CD4-positive, alpha-beta memory T cell (primary cell): ENCODE results near the gene NTN3. TPM values are rescaled to one million over a fixed set of nuclear protein-coding genes. Genes with fewer than 3 reads are reported as not detected.
A peak's percentile ranks its signal among the peaks of the same experiment; 100 is the strongest.

Experiments
- CTCF ChIA-PET: fragments of 350-600 bp; sonication (Branson Sonifier 250); formaldehyde crosslinking; loops from one replicate; lab custom pipeline; 2021; ENCODE audit warnings: inconsistent platforms; ENCODE audit not compliant: partially characterized antibody; lab: Charles Lee
- POLR2A ChIA-PET: fragments of 350-600 bp; sonication (Branson Sonifier 250); formaldehyde crosslinking; loops from one replicate; lab custom pipeline; 2021; ENCODE audit not compliant: partially characterized antibody; lab: Charles Lee
- DNase-seq, 5 donors: peaks; one replicate each; pipeline versions ENCODE4 v3.0.0 to v3.0.0-alpha.2; 2020 to 2022; ENCODE audit warnings: mixed read lengths in 1 of 5
- H3K27ac ChIP-seq: one replicate; pipeline ENCODE4 v1.7.0; 2013; ENCODE audit warnings: low read depth, low read length
- H3K27me3 ChIP-seq: 2 replicates; pipeline ENCODE4 v1.7.0; 2013; ENCODE audit warnings: mild to moderate bottlenecking, low read length, moderate library complexity; ENCODE audit not compliant: insufficient read depth
- H3K36me3 ChIP-seq: 2 replicates; pipeline ENCODE4 v1.7.0; 2013; ENCODE audit warnings: mild to moderate bottlenecking, low read length, moderate library complexity; ENCODE audit not compliant: insufficient read depth
- H3K4me1 ChIP-seq: 2 replicates; pipeline ENCODE4 v1.7.0; 2013; ENCODE audit warnings: mild to moderate bottlenecking, low read length, moderate library complexity; ENCODE audit not compliant: insufficient read depth
- H3K4me3 ChIP-seq, 2 donors: one replicate each; pipeline ENCODE4 v1.7.0; 2013; ENCODE audit warnings: low read length in 2 of 2, mild to moderate bottlenecking in 1 of 2
- H3K9me3 ChIP-seq, 2 donors: one replicate each; pipeline ENCODE4 v1.7.0; 2013; ENCODE audit warnings: low read length in 2 of 2, control low read depth in 1 of 2; ENCODE audit not compliant: control insufficient read depth in 1 of 2
- H3K27ac Mint-ChIP-seq, 7 donors: one replicate each; pipeline ENCODE4 v1.8.0; 2020 to 2021; ENCODE audit warnings: mixed read lengths in 7 of 7, mild to moderate bottlenecking in 6 of 7, inconsistent platforms in 3 of 7, moderate library complexity in 3 of 7
- H3K27me3 Mint-ChIP-seq, 2 donors: one replicate each; pipeline ENCODE4 v1.8.0; 2020 to 2021; ENCODE audit warnings: mixed read lengths in 2 of 2
- H3K36me3 Mint-ChIP-seq, 2 donors: one replicate each; pipeline ENCODE4 v1.8.0; 2020 to 2021; ENCODE audit warnings: mixed read lengths in 2 of 2, inconsistent platforms in 1 of 2, mild to moderate bottlenecking in 1 of 2
- H3K4me1 Mint-ChIP-seq, 4 donors: one replicate each; pipeline ENCODE4 v1.8.0; 2020 to 2021; ENCODE audit warnings: mixed read lengths in 4 of 4, mild to moderate bottlenecking in 1 of 4
- H3K4me3 Mint-ChIP-seq, 8 donors: one replicate each; pipeline ENCODE4 v1.8.0; 2020 to 2021; ENCODE audit warnings: mixed read lengths in 8 of 8, mild to moderate bottlenecking in 7 of 8, moderate library complexity in 6 of 8, inconsistent platforms in 3 of 8
- H3K9me3 Mint-ChIP-seq, 8 donors: one replicate each; pipeline ENCODE4 v1.8.0; 2020 to 2021; ENCODE audit warnings: mixed read lengths in 8 of 8, mild to moderate bottlenecking in 5 of 8, inconsistent platforms in 3 of 8, moderate library complexity in 1 of 8
- intact Hi-C: fragments of 100-400 bp; cut with micrococcal nuclease; formaldehyde crosslinking; loops from one replicate; pipeline ENCODE4 v1.15.1; 2023
- polyA plus RNA-seq, 2 donors: library from polyadenylated mRNA; unstranded; fragments of 300-500 nt; fragmentation: Illumina TruSeq; gene quantifications; one replicate each; pipeline ENCODE4 v1.2.3, GENCODE V29; 2021
- total RNA-seq, 2 experiments: library from RNA; stranded (reverse); gene quantifications; one replicate each; pipeline ENCODE4 v1.2.3, GENCODE V29; 2021

The NTN3 gene
- total and polyA plus RNA-seq, 4 experiments from 2014 or later = not detected

DNA sequence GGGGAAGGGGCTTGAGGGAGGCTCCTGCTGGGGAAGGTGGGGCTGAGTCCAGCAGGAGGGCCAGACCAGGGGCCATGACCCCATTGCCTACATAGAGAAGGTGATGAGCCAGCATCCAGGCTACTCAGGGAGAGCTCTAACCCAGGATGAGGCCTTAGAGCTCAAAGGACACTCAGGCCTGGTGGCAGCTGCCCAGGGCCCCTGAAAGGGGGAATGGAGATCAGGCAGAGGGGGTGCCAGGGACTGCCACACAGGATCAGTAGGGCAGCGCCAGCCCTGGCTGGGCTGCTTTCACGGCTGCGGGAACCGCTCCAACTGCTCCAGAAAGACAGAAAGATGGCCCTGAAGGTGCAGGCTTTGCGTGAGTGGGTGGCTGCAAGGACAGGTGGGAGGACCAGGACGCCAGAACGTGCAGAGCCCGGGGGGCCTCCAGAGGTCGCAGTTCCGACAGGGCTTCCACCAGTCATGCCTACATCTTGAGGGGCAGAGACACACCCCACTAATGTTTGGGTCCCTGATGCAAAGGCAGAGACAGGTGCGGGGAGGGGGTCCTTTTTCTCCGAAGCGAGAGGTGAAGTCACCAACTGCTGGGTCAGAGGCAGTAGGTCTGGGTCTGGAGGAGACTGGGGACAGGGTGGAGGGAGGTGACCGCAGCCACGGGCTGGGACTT lies 41.8 kb downstream of the NTN3 start:
- Histone ChIP-seq H3K9me3 (no peaks in the 10 kb centered on the region), H3K27ac (peak overlapping the region; percentile 94), H3K36me3 (no peaks in the 10 kb centered on the region), H3K4me3 (peak overlapping the region; percentile 12 to 74), H3K27me3 (no peaks in the 10 kb centered on the region), H3K4me1 (peaks cover 40% of the 10 kb centered on the region)
- Mint-ChIP-seq H3K27ac (peak overlapping the region; percentile 91 to 97 (median 92)), H3K9me3 (peaks cover 0 to 7% (median 0%) of the 10 kb centered on the region in 8 donors), H3K27me3 (no peaks in the 10 kb centered on the region), H3K36me3 (peaks cover 0 to 25% of the 10 kb centered on the region in 2 donors), H3K4me3 (peak overlapping the region; percentile 79 to 96 (median 86)), H3K4me1 (peaks cover 32 to 56% (median 40%) of the 10 kb centered on the region in 4 donors)
- intact Hi-C loops = loop anchor here (1.0 to 10.0 kb wide), 8 partner anchors 19 to 358 kb away; partner anchors contain the start of genes CCNF, RNPS1, TBC1D24 and TRAF7
- ChIA-PET POLR2A (interaction anchor here (0.7 to 6.1 kb wide), 12 partner anchors 12 to 357 kb away, joined by 3 to 101 read pairs (median 4); partner anchors contain the start of genes ABCA3, CEMP1, MLST8 and PDPK1), CTCF (interaction anchor here (1.0 kb wide), 1 partner anchor 18 kb away, joined by 3 read pairs; the partner anchor contains the start of gene CEMP1)
- DNase-seq = peak in 1 of 5 donors; percentile 58

DNA sequence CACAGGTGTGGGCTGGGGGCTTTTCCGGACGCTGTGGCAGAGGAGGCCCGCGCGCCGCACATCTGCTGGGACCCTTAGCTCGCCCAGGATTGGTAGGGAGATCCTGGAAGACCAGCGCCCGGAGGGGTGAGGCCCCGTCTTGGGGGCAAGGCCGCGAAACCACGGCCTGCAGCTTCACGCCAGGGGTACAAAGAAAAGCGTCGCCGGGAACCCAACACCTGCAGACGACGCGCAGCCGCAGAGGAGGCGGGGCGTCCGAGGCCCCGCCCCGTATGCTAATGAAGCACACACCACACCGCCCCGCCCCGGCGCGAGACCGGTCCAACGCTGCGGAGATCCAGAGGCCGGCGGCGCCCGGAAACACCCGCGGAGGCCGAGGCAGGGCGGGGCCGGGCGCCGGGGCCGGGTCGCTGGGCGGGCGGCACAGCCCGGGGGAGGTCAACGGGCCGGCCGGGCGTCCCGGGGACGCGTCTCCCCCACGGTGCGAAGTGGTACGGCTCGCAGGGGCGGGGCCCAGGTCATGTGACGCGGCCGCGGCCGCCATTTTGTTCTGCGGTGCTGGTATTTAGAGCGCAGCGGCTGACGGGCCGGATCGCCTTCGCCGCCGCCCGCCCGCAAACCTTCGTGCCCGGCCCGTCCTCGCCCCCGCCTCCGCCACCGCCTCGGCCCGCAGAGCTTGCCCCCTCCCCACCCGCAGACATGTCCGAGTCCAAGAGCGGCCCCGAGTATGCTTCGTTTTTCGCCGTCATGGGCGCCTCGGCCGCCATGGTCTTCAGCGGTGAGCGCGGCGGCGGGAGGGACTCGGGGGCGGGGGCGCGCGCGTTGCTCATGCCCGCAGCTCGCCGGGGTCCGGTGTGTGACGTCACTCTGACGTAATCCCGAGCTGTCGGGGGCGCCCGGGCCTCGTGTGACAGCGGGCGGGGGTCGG lies 42.6 kb downstream of the NTN3 start, which contains the start of gene ATP6V0C:
Gene ATP6V0C, plus strand, starts transcription at position 548 of the 928 bp plus-strand sequence. Its CDS starts 152 bp downstream, at position 700.
- peak; percentile 90 to 97 (median 94) for DNase-seq

DNA sequence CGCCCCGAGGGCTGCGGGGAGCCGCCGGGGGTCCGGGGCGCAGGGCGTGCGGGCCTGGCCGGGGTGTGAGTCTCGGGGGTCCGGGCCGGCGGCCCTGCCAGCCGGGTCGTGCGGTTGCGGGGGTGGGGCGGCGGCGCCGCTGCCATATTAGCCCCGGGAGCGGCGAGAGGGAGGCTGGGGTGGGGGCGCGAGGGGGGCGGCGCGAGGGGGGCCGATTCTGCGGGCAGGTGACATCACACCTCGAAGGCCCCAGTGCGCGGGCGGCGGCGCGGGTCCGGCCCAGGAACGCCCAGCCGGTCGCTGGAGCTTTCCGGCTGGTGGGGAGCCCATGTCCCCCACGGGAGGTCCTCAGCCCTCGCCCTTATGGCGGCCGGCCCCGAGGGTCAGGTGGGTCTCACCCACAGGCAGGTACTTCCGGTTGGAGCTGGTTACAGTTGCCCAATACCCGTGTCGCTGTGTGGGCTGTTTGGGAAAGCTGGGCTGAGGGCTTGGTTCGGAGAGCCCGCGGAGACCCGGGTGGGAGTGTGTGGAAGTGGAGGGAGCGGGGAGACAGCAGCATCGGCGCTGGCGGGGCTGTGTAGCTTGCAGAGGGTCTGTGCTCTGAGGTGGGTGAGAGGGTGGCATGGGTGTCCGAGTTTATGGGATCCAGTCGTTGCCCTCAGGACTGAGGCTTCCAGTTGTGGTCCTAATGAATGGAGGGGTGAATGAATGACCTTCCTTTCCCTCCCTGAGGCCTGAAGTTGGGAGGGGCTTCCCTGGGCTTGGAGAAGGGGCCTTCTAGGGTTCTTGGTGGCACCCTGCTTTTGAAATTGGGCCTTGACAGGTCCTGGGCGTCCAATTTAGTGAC lies 43.5 kb downstream of the NTN3 start:
- no peaks in the 10 kb centered on the region for H3K36me3 ChIP-seq
- ChIA-PET POLR2A (interaction anchor here (1.1 to 6.1 kb wide), 13 partner anchors 11 to 554 kb away, joined by 3 to 101 read pairs (median 5); partner anchors contain the start of genes CEMP1, ECI1, FLYWCH2 and MLST8), CTCF (interaction anchor here (1.7 kb wide), 1 partner anchor 13 kb away, joined by 4 read pairs; no protein-coding TSS in a partner anchor)
- DNase-seq = peak in 2 of 5 donors; percentile 44 to 64
- H3K4me1 ChIP-seq = peaks cover 57% of the 10 kb centered on the region
- peak overlapping the region; percentile 90 to 93 (median 92) for H3K4me3 Mint-ChIP-seq
- H3K9me3 Mint-ChIP-seq = peaks cover 0 to 7% (median 0%) of the 10 kb centered on the region in 8 donors
- H3K4me1 Mint-ChIP-seq = peaks cover 35 to 73% (median 51%) of the 10 kb centered on the region in 4 donors
- no peaks in the 10 kb centered on the region for H3K9me3 ChIP-seq
- H3K27me3 ChIP-seq = no peaks in the 10 kb centered on the region
- H3K36me3 Mint-ChIP-seq = peaks cover under 1 to 28% of the 10 kb centered on the region in 2 donors
- H3K27ac Mint-ChIP-seq = peak overlapping the region; percentile 91 to 98 (median 97)
- no peaks in the 10 kb centered on the region for H3K27me3 Mint-ChIP-seq
- peak overlapping the region; percentile 74 to 77 for H3K4me3 ChIP-seq
- peak overlapping the region; percentile 94 for H3K27ac ChIP-seq
- intact Hi-C loops = loop anchor here (5.0 to 10.0 kb wide), 2 partner anchors 158 to 250 kb away; partner anchors contain the start of gene RNPS1

More for the DNA sequence above, 42.6 kb downstream of the NTN3 start, which contains the start of gene ATP6V0C:
- Histone ChIP-seq H3K4me3 (peak within 1 kb of the TSS; percentile 74 to 77), H3K4me1 (peaks cover 48% of the 10 kb centered on the region), H3K36me3 (no peaks in the 10 kb centered on the region), H3K27ac (peak within 1 kb of the TSS; percentile 94), H3K9me3 (no peaks in the 10 kb centered on the region), H3K27me3 (no peaks in the 10 kb centered on the region)
- Mint-ChIP-seq H3K4me1 (peaks cover 32 to 64% (median 46%) of the 10 kb centered on the region in 4 donors), H3K27me3 (no peaks in the 10 kb centered on the region), H3K9me3 (peaks cover 0 to 7% (median 0%) of the 10 kb centered on the region in 8 donors), H3K27ac (peak within 1 kb of the TSS; percentile 91 to 98 (median 97)), H3K4me3 (peak within 1 kb of the TSS; percentile 90 to 96 (median 92)), H3K36me3 (peaks cover 0 to 27% of the 10 kb centered on the region in 2 donors)
- CTCF ChIA-PET = interaction anchor here (1.0 kb wide), 1 partner anchor 17 kb away, joined by 3 read pairs; the partner anchor contains the start of gene CEMP1
- intact Hi-C loops = loop anchor here (1.0 to 10.0 kb wide), 8 partner anchors 19 to 358 kb away; partner anchors contain the start of genes CCNF, RNPS1, TBC1D24 and TRAF7
- POLR2A ChIA-PET = interaction anchor here (0.7 to 6.1 kb wide), 17 partner anchors 11 to 553 kb away, joined by 3 to 101 read pairs (median 5); partner anchors contain the start of genes ABCA3, CEMP1, ECI1 and FLYWCH2

DNA sequence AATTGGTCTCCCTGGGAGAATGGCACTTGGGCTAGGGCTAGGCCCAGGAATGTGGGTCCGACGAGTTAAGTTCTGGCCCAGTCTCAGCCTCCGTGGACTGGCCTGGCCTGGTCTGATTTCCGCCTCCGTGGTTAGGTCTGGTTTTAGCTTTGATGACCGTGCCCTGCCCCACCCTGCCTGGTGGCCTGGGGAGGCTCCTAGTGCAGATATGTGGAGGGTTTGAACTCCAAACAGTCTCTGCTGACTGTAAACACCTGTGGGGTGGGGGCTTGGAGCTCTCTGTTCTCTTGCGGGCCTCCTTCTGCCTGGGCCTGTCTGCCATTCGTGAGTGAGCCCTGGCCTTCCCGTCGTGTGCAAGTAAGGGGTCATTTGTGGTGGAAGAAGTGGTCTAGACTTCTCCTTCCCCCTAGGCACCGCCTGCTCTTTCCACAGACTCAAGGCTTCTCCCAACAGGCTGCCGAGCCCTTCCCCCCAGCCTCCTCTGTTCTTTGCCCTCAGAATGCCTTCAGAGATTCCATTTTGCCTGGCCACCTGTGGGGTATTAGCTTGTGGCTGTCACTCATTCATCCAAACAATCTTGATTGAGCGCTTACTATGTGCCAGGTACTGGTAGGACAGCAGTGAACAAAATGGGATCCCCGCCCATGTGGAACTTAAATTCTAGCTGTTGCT lies 44.2 kb downstream of the NTN3 start:
- Histone ChIP-seq H3K36me3 (no peaks in the 10 kb centered on the region), H3K4me3 (peak overlapping the region in 1 of 2 donors; percentile 77), H3K9me3 (no peaks in the 10 kb centered on the region), H3K27ac (peak overlapping the region; percentile 94), H3K27me3 (no peaks in the 10 kb centered on the region), H3K4me1 (peaks cover 61% of the 10 kb centered on the region)
- ChIA-PET CTCF (interaction anchor here (1.7 kb wide), 1 partner anchor 14 kb away, joined by 4 read pairs; no protein-coding TSS in a partner anchor), POLR2A (interaction anchor here (1.0 to 6.1 kb wide), 9 partner anchors 17 to 555 kb away, joined by 3 to 101 read pairs (median 5); partner anchors contain the start of genes ABCA3, CEMP1, ECI1 and FLYWCH2)
- peaks cover 6 to 32% of the 10 kb centered on the region in 2 donors for H3K36me3 Mint-ChIP-seq
- H3K4me3 Mint-ChIP-seq = peak overlapping the region; percentile 90 to 93 (median 92)
- peaks cover 0 to 9% (median 0%) of the 10 kb centered on the region in 8 donors for H3K9me3 Mint-ChIP-seq
- DNase-seq = peak in 1 of 5 donors; percentile 38
- intact Hi-C loops = loop anchor here (10.0 kb wide), 1 partner anchor 251 kb away; the partner anchor contains the start of gene RNPS1
- H3K27me3 Mint-ChIP-seq = no peaks in the 10 kb centered on the region
- H3K27ac Mint-ChIP-seq = peak overlapping the region; percentile 91 to 98 (median 97)
- peaks cover 40 to 79% (median 57%) of the 10 kb centered on the region in 4 donors for H3K4me1 Mint-ChIP-seq

DNA sequence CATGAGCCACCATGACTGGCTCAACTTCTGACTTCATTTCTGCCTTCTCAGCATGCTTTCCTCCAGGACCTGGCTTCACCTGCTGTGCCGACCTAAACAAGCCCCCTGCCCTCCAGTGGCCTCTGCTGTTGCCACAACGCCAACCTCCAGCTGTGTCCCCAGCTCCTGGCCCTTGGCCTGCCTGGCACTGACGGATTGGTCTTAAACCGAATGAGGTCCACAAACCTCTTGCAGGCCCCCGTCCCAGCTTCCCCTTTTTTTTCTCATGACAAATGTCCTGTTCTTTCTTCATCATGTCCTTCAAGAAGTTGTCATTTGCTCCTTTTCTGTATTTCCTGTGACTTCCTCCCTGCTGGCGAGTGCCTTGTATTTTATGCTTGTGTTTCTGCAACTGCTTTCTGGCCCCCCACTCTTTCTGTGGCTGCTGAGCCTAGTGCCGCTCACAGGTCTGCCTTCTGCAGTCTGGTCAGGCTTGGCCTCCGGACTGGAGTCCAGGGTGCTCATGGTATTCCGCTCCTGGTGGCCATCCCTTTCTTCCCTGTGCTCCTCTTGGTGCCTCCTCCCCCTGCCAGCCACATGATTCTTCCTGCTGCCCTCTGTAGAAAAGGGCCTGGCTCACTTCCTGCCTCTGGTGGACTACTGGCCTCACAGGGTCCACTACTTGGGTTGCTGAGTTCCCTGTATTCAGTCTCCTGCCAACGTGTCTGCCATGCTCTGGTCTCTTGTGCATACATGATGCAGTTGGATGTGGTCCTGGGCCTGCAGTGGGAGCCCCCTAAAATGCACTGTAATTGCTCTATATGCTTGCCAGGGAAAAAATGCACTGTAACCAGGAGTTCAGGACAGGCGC lies 45.5 kb downstream of the NTN3 start:
- peaks cover 70% of the 10 kb centered on the region for H3K4me1 ChIP-seq
- Mint-ChIP-seq H3K36me3 (peaks cover 6 to 41% of the 10 kb centered on the region in 2 donors), H3K4me1 (peaks cover 46 to 91% (median 64%) of the 10 kb centered on the region in 4 donors), H3K4me3 (peak overlapping the region; percentile 71 to 93 (median 91)), H3K27ac (peak overlapping the region; percentile 84 to 98 (median 91)), H3K27me3 (peaks cover 0 to 1% of the 10 kb centered on the region in 2 donors), H3K9me3 (peaks cover 0 to 9% (median 0%) of the 10 kb centered on the region in 8 donors)
- intact Hi-C loops = loop anchor here (10.0 kb wide), 1 partner anchor 252 kb away; the partner anchor contains the start of gene RNPS1
- H3K36me3 ChIP-seq = no peaks in the 10 kb centered on the region
- DNase-seq = no peak
- H3K27ac ChIP-seq = no peak overlapping the region
- POLR2A ChIA-PET = interaction anchor here (4.4 to 6.1 kb wide), 2 partner anchors 16 to 21 kb away, joined by 26 to 101 read pairs; partner anchors contain the start of genes CEMP1 and PDPK1
- no peak overlapping the region for H3K4me3 ChIP-seq
- CTCF ChIA-PET = no interaction called here
- H3K9me3 ChIP-seq = no peaks in the 10 kb centered on the region
- no peaks in the 10 kb centered on the region for H3K27me3 ChIP-seq
